ENCODE results near the gene DUSP3.
A peak's percentile ranks its signal among the peaks of the same experiment; 100 is the strongest.

The DUSP3 gene

GRCh38 chr17:43767713-43768059 lies 11.1 kb downstream of the DUSP3 start:
- peaks cover 3% of the 10 kb centered on the region for H3K4me1 ChIP-seq (ENCODE audit: control insufficient read depth, insufficient read depth, low read depth, low read length)
- no peak overlapping the region for H3K23ac ChIP-seq (ENCODE audit: low read length in 2 of 2)
- no peak overlapping the region for H2BK5ac ChIP-seq (ENCODE audit: low read depth, low read length, poor library complexity, severe bottlenecking)
- H2BK12ac ChIP-seq (ENCODE audit: low read length in 2 of 2), result no peak overlapping the region
- H3K9ac ChIP-seq (ENCODE audit: low read length), result no peak overlapping the region
- no peak overlapping the region for H2AK5ac ChIP-seq (ENCODE audit: low read length, severe bottlenecking)
- H3K4me3 ChIP-seq (ENCODE audit: insufficient read depth in 1 of 2, low read depth in 1 of 2, low read length in 2 of 2), result no peak overlapping the region
- H2BK120ac ChIP-seq (ENCODE audit: low read depth, low read length), result no peak overlapping the region
- WGBS, result 95% methylated on average over 1 of the region's 5 CpGs
- H3K36me3 ChIP-seq (ENCODE audit: control insufficient read depth in 1 of 2, insufficient read depth in 2 of 2, low read depth in 1 of 2, low read length in 2 of 2), result peaks cover 43 to 57% of the 10 kb centered on the region in 2 experiments
- H3K4ac ChIP-seq (ENCODE audit: low read depth in 1 of 2, low read length in 2 of 2), result no peak overlapping the region
- H2AFZ ChIP-seq (ENCODE audit: low read depth, low read length), result no peak overlapping the region
- peaks cover 10% of the 10 kb centered on the region for H3K79me1 ChIP-seq (replicated peaks; ENCODE audit: low read length, poor library complexity, severe bottlenecking)
- no peaks in the 10 kb centered on the region for H3K27me3 ChIP-seq (ENCODE audit: control insufficient read depth in 1 of 2, insufficient read depth in 1 of 2, low read length in 2 of 2)
- no peak overlapping the region for H2BK15ac ChIP-seq (ENCODE audit: low read depth, poor library complexity, severe bottlenecking)
- no peak overlapping the region for H3K4me2 ChIP-seq (ENCODE audit: low read length, poor library complexity, severe bottlenecking)
- no peak overlapping the region for H3K18ac ChIP-seq (ENCODE audit: low read depth in 1 of 2, low read length in 2 of 2)
- H4K8ac ChIP-seq (ENCODE audit: low read length), result no peak overlapping the region
- DNase-seq, result no peak
- no peaks in the 10 kb centered on the region for H3K9me3 ChIP-seq (ENCODE audit: control insufficient read depth, low read length)
- H3K27ac ChIP-seq (ENCODE audit: low read length, poor library complexity, severe bottlenecking), result no peak overlapping the region
- no peak overlapping the region for H4K91ac ChIP-seq (ENCODE audit: low read length)
- no peak overlapping the region for H3K14ac ChIP-seq (ENCODE audit: low read length in 2 of 2)

GRCh38 chr17:43767053-43767712 lies 11.6 kb downstream of the DUSP3 start:
- Histone ChIP-seq H3K27ac (ENCODE audit: low read length, poor library complexity, severe bottlenecking) (no peak overlapping the region), H2AK5ac (ENCODE audit: low read length, severe bottlenecking) (no peak overlapping the region), H4K91ac (ENCODE audit: low read length) (no peak overlapping the region), H2AFZ (ENCODE audit: low read depth, low read length) (no peak overlapping the region), H3K4ac (ENCODE audit: low read depth in 1 of 2, low read length in 2 of 2) (no peak overlapping the region), H3K18ac (ENCODE audit: low read depth in 1 of 2, low read length in 2 of 2) (no peak overlapping the region), H3K9me3 (ENCODE audit: control insufficient read depth, low read length) (no peaks in the 10 kb centered on the region), H3K4me1 (ENCODE audit: control insufficient read depth, insufficient read depth, low read depth, low read length) (peaks cover 1% of the 10 kb centered on the region), H2BK5ac (ENCODE audit: low read depth, low read length, poor library complexity, severe bottlenecking) (no peak overlapping the region), H3K9ac (ENCODE audit: low read length) (no peak overlapping the region), H2BK15ac (ENCODE audit: low read depth, poor library complexity, severe bottlenecking) (no peak overlapping the region), H3K27me3 (ENCODE audit: control insufficient read depth in 1 of 2, insufficient read depth in 1 of 2, low read length in 2 of 2) (no peaks in the 10 kb centered on the region), H3K36me3 (ENCODE audit: control insufficient read depth in 1 of 2, insufficient read depth in 2 of 2, low read depth in 1 of 2, low read length in 2 of 2) (peaks cover 38 to 52% of the 10 kb centered on the region in 2 experiments), H3K4me3 (ENCODE audit: insufficient read depth in 1 of 2, low read depth in 1 of 2, low read length in 2 of 2) (no peak overlapping the region), H3K79me1 (replicated peaks; ENCODE audit: low read length, poor library complexity, severe bottlenecking) (peaks cover 5% of the 10 kb centered on the region), H2BK120ac (ENCODE audit: low read depth, low read length) (no peak overlapping the region), H3K14ac (ENCODE audit: low read length in 2 of 2) (no peak overlapping the region), H3K23ac (ENCODE audit: low read length in 2 of 2) (no peak overlapping the region), H4K8ac (ENCODE audit: low read length) (peak overlapping the region; percentile 7), H3K4me2 (ENCODE audit: low read length, poor library complexity, severe bottlenecking) (no peak overlapping the region), H2BK12ac (ENCODE audit: low read length in 2 of 2) (no peak overlapping the region)
- no peak for DNase-seq
- WGBS, result 88% methylated on average over 6 of the region's 6 CpGs

DNA sequence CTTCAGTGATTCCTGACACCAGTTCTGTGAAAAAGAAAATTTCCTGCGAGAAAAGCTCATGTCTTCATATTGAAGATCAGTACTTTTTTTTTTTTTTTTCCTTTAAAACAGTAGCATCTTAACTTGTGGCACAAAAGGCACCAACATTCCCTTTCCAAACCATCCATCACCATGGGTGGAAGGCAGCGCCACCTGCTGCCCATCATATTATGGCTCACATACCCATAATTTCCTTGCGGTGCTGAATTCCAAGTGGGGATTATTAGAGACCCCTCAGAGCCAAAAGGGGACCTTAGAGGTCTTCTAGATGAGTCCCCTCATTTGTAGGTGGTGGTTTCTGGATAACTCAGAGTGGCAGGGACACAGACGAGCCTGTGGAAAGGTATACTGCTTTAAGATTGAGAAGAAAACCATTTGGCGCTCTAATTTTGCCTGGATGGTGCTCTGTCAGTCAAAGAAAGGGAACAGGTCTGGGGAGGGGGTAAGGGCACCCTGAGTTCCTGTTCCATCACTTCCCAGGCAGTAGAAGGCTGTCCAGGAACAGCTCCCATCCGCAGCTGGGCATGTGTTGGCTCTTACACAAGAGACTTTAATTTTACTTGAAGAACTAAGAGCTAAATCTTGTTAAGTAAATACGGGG lies 12.2 kb downstream of the DUSP3 start:
- Histone ChIP-seq H3K9me3 (ENCODE audit: control insufficient read depth, low read length) (no peaks in the 10 kb centered on the region), H3K18ac (ENCODE audit: low read depth in 1 of 2, low read length in 2 of 2) (no peak overlapping the region), H3K27ac (ENCODE audit: low read length, poor library complexity, severe bottlenecking) (no peak overlapping the region), H2AK5ac (ENCODE audit: low read length, severe bottlenecking) (no peak overlapping the region), H2BK15ac (ENCODE audit: low read depth, poor library complexity, severe bottlenecking) (no peak overlapping the region), H3K23ac (ENCODE audit: low read length in 2 of 2) (no peak overlapping the region), H3K14ac (ENCODE audit: low read length in 2 of 2) (no peak overlapping the region), H3K4me2 (ENCODE audit: low read length, poor library complexity, severe bottlenecking) (no peak overlapping the region), H2BK120ac (ENCODE audit: low read depth, low read length) (no peak overlapping the region), H3K36me3 (ENCODE audit: control insufficient read depth in 1 of 2, insufficient read depth in 2 of 2, low read depth in 1 of 2, low read length in 2 of 2) (peaks cover 35 to 47% of the 10 kb centered on the region in 2 experiments), H3K4me1 (ENCODE audit: control insufficient read depth, insufficient read depth, low read depth, low read length) (no peaks in the 10 kb centered on the region), H4K8ac (ENCODE audit: low read length) (no peak overlapping the region), H3K4ac (ENCODE audit: low read depth in 1 of 2, low read length in 2 of 2) (no peak overlapping the region), H2BK5ac (ENCODE audit: low read depth, low read length, poor library complexity, severe bottlenecking) (no peak overlapping the region), H2AFZ (ENCODE audit: low read depth, low read length) (no peak overlapping the region), H2BK12ac (ENCODE audit: low read length in 2 of 2) (no peak overlapping the region), H3K4me3 (ENCODE audit: insufficient read depth in 1 of 2, low read depth in 1 of 2, low read length in 2 of 2) (no peak overlapping the region), H4K91ac (ENCODE audit: low read length) (no peak overlapping the region), H3K79me1 (replicated peaks; ENCODE audit: low read length, poor library complexity, severe bottlenecking) (peaks cover 3% of the 10 kb centered on the region), H3K27me3 (ENCODE audit: control insufficient read depth in 1 of 2, insufficient read depth in 1 of 2, low read length in 2 of 2) (no peaks in the 10 kb centered on the region), H3K9ac (ENCODE audit: low read length) (no peak overlapping the region)
- WGBS, result 55% methylated on average over 7 of the region's 7 CpGs
- DNase-seq, result peak; percentile 54

DNA sequence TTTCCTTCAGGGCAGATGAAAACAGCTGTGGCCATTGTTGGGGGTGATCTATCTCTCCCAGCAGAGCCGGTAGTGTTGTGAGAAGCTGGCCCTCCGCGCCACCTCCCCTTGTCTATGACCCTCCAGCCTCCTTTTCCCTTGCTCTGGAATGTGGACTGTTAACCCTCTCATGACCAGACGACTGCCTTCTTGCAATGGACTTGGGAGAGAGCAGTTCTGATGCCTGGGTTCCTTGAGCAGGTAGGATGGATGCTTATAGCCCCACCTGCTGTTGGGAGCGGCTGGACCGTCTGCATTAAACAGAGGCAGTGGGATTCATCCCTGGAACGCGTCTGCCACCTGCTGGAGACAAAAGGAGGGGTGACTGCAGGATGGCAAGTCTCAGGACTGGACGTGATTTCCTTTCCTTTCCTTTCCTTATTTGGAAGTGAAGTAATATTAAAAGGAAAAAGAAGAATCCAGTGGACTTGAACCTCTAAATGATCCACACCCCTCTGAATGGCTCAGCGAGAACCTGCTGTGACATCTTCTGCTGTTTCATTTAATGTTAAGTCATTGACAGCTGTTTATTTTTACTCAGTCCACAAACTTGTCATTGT lies 18.4 kb downstream of the DUSP3 start:
- no peak overlapping the region for H3K9ac ChIP-seq (ENCODE audit: low read length)
- no peak overlapping the region for H2BK12ac ChIP-seq (ENCODE audit: low read length in 2 of 2)
- no peak overlapping the region for H2AFZ ChIP-seq (ENCODE audit: low read depth, low read length)
- H2BK120ac ChIP-seq (ENCODE audit: low read depth, low read length), result no peak overlapping the region
- peak; percentile 88 for DNase-seq
- H3K27me3 ChIP-seq (ENCODE audit: control insufficient read depth in 1 of 2, insufficient read depth in 1 of 2, low read length in 2 of 2), result peaks cover 47 to 49% of the 10 kb centered on the region in 2 experiments
- H3K23ac ChIP-seq (ENCODE audit: low read length in 2 of 2), result no peak overlapping the region
- H3K4ac ChIP-seq (ENCODE audit: low read depth in 1 of 2, low read length in 2 of 2), result no peak overlapping the region
- no peak overlapping the region for H2AK5ac ChIP-seq (ENCODE audit: low read length, severe bottlenecking)
- no peaks in the 10 kb centered on the region for H3K79me1 ChIP-seq (replicated peaks; ENCODE audit: low read length, poor library complexity, severe bottlenecking)
- H3K27ac ChIP-seq (ENCODE audit: low read length, poor library complexity, severe bottlenecking), result no peak overlapping the region
- no peaks in the 10 kb centered on the region for H3K36me3 ChIP-seq (ENCODE audit: control insufficient read depth in 1 of 2, insufficient read depth in 2 of 2, low read depth in 1 of 2, low read length in 2 of 2)
- H2BK15ac ChIP-seq (ENCODE audit: low read depth, poor library complexity, severe bottlenecking), result no peak overlapping the region
- H3K9me3 ChIP-seq (ENCODE audit: control insufficient read depth, low read length), result no peaks in the 10 kb centered on the region
- no peak overlapping the region for H4K8ac ChIP-seq (ENCODE audit: low read length)
- no peak overlapping the region for H2BK5ac ChIP-seq (ENCODE audit: low read depth, low read length, poor library complexity, severe bottlenecking)
- H3K18ac ChIP-seq (ENCODE audit: low read depth in 1 of 2, low read length in 2 of 2), result no peak overlapping the region
- no peak overlapping the region for H4K91ac ChIP-seq (ENCODE audit: low read length)
- no peak overlapping the region for H3K4me3 ChIP-seq (ENCODE audit: insufficient read depth in 1 of 2, low read depth in 1 of 2, low read length in 2 of 2)
- 0% methylated on average over 9 of the region's 10 CpGs for WGBS
- H3K14ac ChIP-seq (ENCODE audit: low read length in 2 of 2), result no peak overlapping the region
- peaks cover 6% of the 10 kb centered on the region for H3K4me1 ChIP-seq (ENCODE audit: control insufficient read depth, insufficient read depth, low read depth, low read length)
- no peak overlapping the region for H3K4me2 ChIP-seq (ENCODE audit: low read length, poor library complexity, severe bottlenecking)

Measured in mesenchymal stem cell (in vitro differentiated cells and primary cell).